Renal cortical epithelial cell (primary cell): ENCODE data around the gene HDDC3. TPM values are rescaled to one million over a fixed set of nuclear protein-coding genes. Genes with fewer than 3 reads are reported as not detected.
"Not testable (repeated sequence)": the region's sequence is repeated elsewhere in the genome, so short reads cannot be mapped to it uniquely, and the experiment has no call there.

ENCODE experiments used
- DNase-seq: peaks from one replicate; pipeline ENCODE4 v3.0.0-alpha.2; 2011; ENCODE audit warnings: low read depth
- total RNA-seq: library from RNA; depleted of rRNA; stranded (reverse); fragments of >200 nt; gene quantifications from 2 replicates; pipeline ENCODE4 v1.2.3, GENCODE V29; 2014

HDDC3 gene
- total RNA-seq, 1 donor from 2014 or later = 17.1 TPM

GRCh38 chr15:90930861-90931574 lies 1.3 kb downstream of the HDDC3 start:
- DNase-seq = no peak

GRCh38 chr15:90929246-90930019 lies 2.9 kb downstream of the HDDC3 start:
- no peak for DNase-seq

GRCh38 chr15:90928106-90928505 lies 4.2 kb downstream of the HDDC3 start:
- not testable (repeated sequence) for DNase-seq

GRCh38 chr15:90926766-90927165 lies 5.6 kb downstream of the HDDC3 start:
- not testable (repeated sequence) for DNase-seq

- DNase-seq = no peak
Measured at GRCh38 chr15:90924375-90924774, 8.0 kb downstream of the HDDC3 start.

GRCh38 chr15:90922712-90923322 lies 9.5 kb downstream of the HDDC3 start:
- not testable (repeated sequence) for DNase-seq

GRCh38 chr15:90921887-90922286 lies 10.5 kb downstream of the HDDC3 start:
- DNase-seq = no peak

GRCh38 chr15:90918835-90919234 lies 13.5 kb downstream of the HDDC3 start:
- DNase-seq = no peak

- DNase-seq = no peak
Measured at GRCh38 chr15:90918034-90918788, 14.1 kb downstream of the HDDC3 start.

- no peak for DNase-seq
Measured at GRCh38 chr15:90917569-90917968, 14.8 kb downstream of the HDDC3 start.

- no peak for DNase-seq
Measured at GRCh38 chr15:90916461-90916860, 15.9 kb downstream of the HDDC3 start.

GRCh38 chr15:90915808-90916440 lies 16.4 kb downstream of the HDDC3 start:
- DNase-seq = no peak

- DNase-seq = no peak
Measured at GRCh38 chr15:90915216-90915807, 17.0 kb downstream of the HDDC3 start.

- DNase-seq = no peak
Measured at GRCh38 chr15:90914305-90915080, 17.9 kb downstream of the HDDC3 start.

- no peak for DNase-seq
Measured at GRCh38 chr15:90913398-90913944, 18.9 kb downstream of the HDDC3 start.

GRCh38 chr15:90912770-90913075 lies 19.6 kb downstream of the HDDC3 start:
- DNase-seq = no peak

GRCh38 chr15:90911906-90912769 lies 20.2 kb downstream of the HDDC3 start:
- DNase-seq = no peak

GRCh38 chr15:90911302-90911623 lies 21.1 kb downstream of the HDDC3 start:
- no peak for DNase-seq
